IMR-90 (cell line): Measurements from ENCODE around the gene WDR48.

ENCODE experiments used
- CTCF ChIP-seq: conservative IDR thresholded peaks from 2 replicates; pipeline ENCODE4 v1.5.1; 2012; ENCODE audit warnings: mild to moderate bottlenecking, low read depth, low read length, improper control_type of control experiment
- ELK1 ChIP-seq: fragments of 150-350 bp; IDR thresholded peaks from 2 replicates; pipeline ENCODE4 v1.6.1; 2016; ENCODE audit warnings: low read depth, mild to moderate bottlenecking, low read length, moderate library complexity, borderline replicate concordance
- POLR2A ChIP-seq: IDR thresholded peaks from 2 replicates; pipeline ENCODE4 v1.6.1; 2012; ENCODE audit warnings: mild to moderate bottlenecking, low read depth, low read length

GRCh38 chr3:39063143-39063542 lies 11.3 kb downstream of the WDR48 start:
- TF ChIP-seq CTCF (no peak), POLR2A (no peak), ELK1 (no peak)
